ENCODE results near the gene ZNF584.

Gene ZNF584

DNA sequence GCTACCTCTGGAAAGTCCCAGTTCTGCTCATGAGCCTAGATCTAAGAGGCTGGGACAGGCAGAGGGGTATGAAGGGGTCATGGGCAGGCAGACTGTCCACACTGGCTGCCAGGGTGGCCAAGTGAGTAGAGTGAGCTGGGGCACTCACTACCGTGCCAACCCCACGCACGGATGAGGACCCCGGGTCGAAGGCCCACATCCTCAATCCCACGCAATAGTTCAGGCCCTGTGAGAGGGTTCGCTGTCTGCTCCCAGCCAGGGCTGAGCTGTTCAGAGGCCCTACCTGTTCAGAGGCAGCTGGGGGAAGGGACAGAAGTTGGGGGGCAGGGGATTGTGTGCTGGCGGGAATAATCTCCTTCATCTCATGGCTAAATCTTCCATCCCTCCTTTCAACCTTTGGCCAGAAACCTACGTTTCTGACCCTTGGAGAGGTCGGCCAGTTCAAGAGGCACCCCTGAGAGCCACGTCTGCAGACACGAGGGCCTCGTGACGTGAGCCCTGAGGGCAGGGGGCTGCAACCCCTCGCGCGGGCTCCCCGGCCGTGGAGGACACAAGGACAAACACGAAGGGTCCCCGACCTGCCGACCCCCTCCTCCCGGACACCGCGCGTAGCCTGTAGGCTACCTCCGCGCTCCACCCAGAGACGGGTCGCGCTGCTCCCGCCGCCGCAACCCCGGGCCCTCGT, 22.4 kb upstream of the ZNF584 start:
- DNase-seq (ENCODE audit: low spot score): no peak

DNA sequence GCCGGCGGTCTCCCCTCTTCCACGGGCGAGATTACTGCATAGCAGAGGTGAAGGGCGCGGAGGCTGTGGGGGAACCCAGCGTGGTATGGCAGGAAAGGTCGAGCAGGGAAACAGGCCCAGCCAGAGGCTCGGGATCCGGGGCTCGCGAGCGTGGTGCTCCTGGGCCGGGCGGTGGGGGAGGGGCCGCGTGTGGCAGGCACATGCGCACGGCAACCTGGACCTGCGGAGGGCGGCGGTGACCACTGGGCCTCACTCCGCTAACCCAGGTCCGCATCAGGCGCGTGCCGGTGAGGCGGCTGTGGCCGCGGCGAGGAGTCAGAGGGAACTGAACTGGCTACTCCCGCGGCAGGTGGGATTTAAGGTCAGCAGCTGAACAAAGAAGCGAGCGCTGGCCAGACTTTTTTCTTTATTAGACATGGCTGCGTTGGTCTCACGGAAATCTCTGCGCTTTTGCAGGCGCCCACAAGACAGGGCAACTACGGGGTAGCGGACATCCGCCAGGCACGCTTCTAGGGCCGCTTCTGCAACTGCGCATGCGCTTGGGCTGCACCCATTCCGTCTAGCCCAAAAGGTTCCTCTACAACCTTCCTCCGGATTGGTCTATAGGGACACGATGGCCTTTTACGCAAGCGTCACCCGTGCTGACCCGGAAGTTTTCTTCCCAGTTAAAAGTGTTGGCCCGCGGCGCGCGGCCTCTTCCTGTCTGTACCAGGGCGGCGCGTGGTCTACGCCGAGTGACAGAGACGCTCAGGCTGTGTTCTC, 21.7 kb upstream of the ZNF584 start, which contains the start of gene RPS5:
Gene RPS5, plus strand, starts transcription at position 694 of the 762 bp plus-strand sequence. CDS start 869 bp downstream, outside the sequence.
- peak; percentile 99 for DNase-seq (ENCODE audit: low spot score)

DNA sequence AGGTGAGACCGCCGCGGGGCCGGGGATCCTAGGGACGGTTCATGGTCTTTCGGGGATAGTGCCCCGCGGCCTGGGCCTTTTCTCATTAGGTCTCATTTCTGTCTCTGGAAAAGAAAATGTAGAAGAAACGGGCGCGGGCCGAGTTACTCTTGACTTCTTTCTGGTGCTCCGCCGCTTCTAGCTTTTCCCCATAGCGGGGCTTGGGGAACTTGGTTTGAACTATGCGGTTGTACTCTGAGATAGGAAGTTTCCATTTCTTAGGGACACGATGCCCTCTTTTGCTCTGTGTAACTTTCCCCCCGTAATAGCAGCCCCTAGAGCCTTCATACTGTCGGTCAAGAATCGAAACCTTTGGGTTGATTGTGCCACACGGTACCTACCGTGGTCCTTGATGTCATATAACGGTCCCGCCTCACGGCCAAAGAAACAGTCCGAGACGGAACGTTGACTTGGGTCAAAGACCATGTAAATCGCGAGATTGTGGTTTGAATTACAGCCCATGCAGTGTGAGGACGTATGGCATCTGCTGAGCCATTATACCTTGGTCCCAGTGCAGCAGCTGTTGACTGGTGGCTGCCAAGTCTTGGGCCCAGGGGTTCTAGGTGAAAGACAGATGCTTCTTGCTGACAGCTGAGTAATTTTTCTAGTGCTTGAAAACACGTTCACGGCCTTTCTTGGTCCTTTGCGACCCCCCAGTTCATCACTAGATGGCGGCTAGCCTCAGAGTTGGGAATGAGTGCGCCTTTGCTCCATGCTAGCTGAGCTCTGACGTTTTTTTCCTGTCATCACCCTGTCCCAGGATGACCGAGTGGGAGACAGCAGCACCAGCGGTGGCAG, 20.9 kb upstream of the ZNF584 start:
- no peak for DNase-seq (ENCODE audit: low spot score)

DNA sequence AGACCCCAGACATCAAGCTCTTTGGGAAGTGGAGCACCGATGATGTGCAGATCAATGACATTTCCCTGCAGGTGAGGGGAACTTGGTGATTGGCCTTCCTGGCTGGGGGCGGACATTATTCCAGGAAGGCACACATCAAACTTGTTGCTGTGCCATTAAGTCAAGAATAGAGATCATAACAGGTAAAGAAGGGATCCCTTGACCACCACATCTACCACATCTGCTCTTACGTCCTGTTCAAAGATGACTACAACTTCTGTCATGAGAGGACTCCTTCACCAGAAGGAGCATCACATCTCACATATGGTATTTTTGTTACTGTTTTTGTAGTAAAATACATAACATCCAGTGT, 20.3 kb upstream of the ZNF584 start:
- no peak for DNase-seq (ENCODE audit: low spot score)

DNA sequence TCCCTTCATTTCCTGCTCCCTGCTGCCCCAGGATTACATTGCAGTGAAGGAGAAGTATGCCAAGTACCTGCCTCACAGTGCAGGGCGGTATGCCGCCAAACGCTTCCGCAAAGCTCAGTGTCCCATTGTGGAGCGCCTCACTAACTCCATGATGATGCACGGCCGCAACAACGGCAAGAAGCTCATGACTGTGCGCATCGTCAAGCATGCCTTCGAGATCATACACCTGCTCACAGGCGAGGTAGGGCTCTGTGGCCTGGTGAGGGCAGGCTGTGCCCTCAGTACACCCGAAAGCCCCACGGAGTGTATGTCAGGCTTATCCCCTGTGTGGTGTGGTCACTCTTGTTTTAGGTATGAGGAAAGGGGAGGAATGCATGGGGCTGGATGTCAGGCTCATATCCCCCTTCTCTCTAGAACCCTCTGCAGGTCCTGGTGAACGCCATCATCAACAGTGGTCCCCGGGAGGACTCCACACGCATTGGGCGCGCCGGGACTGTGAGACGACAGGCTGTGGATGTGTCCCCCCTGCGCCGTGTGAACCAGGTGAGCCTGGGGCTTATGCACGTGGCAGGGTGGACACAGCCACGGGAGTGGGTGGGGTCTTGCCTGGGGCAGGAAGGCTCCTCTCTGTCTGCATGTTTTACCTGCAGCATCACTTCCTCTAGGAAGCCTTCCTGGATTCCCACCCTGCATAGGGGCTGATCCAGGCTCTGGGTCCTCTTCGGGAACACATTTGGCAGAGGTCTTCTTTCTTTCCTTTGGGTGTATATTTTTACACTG, 15.3 kb upstream of the ZNF584 start:
- no peak for DNase-seq (ENCODE audit: low spot score)

DNA sequence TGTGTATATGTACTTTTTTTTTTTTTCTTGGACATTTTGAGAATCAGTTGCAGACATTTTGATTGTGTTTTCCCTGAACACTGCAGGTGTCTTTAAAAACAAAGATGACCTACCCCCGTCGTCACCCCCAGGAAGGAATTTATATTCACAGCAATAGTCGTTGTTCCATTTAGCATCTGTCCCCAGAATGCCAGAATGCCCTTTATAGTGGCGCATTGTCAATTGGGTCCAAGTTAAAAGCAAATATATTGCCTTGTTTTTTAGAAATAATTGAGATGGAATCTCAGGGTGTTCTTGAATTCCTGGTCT, 14.8 kb upstream of the ZNF584 start:
- no peak for DNase-seq (ENCODE audit: low spot score)

DNA sequence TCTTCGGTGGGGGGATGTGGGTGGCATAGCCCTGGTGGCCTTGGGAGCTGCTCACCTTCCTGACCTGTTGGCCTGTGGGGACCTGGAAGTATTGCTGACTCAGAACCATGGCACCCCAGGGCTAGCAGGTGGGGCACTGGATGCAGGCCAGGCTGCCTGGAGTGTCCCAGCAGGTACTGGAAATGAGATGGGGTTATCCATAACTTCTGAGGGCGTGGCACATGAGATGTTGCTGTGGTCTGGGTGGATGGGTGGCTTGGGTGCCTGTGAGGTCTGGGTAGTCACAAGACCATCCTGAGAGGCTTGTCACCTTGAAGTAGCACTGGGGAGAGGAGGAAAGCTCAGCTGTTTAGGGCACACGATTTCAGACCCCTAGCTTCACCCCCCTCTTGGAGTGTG, 13.6 kb upstream of the ZNF584 start:
- DNase-seq (ENCODE audit: low spot score): no peak

DNA sequence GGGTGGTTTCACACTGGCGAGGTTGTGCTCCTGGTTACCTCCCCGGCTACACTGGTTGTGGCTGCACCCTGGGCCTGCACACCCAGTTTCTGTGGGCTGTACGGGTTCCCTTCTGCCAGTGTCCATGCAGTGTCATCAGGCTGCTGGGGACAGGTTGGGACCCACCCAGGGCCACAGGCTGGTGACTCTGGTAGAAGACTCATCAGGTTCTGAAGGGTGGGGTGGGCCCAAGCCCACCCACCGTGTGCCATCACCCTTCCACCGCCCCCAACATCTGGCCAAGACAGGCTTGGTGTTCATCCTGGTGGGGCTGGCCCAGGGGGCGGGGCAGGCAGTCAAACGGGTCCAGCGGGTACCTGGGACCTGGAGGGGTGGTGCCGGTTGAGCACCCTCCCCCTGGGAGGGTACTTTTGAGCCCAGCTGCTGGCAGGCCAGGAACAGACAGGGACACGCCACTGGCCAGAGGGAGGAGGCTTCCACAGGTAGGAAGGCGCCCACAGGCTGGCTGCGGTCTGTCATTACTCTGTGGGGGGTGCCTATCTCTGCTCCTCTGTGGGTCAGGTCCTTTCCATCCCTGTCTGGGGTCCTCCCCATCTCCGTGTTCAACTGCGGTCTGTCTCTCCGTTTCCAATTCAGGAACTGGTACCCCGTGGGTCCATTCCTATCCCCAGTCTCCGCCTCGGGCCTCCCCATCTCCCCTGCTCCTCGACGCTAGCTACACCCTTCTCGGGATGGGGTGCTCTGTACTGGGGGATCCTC, 13.1 kb upstream of the ZNF584 start, which contains the start of gene RNF225:
Gene RNF225, plus strand, starts transcription at position 437 of the 759 bp plus-strand sequence. CDS start 434 bp downstream, outside the sequence.
- DNase-seq (ENCODE audit: low spot score): no peak

DNA sequence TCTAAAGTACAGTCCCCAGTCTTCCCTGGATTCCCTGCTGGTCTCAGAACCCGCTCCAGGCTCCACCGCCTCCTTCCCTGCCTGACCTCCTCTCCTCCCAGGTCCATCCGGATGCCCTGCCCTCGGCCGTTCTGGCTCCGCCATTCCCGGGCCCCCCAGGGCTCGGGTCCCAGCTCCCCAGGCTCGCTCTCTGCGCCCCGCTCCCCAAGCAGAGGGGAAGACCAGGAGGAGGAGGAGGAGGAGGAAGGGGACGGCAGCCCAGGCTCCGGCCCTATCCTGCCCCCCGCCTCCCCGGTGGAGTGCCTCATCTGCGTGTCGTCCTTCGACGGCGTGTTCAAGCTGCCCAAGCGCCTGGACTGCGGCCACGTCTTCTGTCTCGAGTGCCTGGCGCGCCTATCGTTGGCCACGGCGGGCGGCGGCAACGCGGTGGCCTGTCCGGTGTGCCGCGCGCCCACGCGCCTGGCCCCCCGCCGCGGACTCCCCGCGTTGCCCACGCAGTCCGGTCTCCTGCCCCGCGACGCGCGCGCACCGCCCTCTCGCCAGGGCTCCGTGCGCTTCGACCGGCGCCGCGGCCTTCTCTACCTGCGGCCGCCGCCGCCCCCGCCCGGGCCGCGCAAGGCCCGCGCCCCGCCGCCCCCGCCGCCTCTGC, 12.3 kb upstream of the ZNF584 start:
- DNase-seq (ENCODE audit: low spot score): no peak

DNA sequence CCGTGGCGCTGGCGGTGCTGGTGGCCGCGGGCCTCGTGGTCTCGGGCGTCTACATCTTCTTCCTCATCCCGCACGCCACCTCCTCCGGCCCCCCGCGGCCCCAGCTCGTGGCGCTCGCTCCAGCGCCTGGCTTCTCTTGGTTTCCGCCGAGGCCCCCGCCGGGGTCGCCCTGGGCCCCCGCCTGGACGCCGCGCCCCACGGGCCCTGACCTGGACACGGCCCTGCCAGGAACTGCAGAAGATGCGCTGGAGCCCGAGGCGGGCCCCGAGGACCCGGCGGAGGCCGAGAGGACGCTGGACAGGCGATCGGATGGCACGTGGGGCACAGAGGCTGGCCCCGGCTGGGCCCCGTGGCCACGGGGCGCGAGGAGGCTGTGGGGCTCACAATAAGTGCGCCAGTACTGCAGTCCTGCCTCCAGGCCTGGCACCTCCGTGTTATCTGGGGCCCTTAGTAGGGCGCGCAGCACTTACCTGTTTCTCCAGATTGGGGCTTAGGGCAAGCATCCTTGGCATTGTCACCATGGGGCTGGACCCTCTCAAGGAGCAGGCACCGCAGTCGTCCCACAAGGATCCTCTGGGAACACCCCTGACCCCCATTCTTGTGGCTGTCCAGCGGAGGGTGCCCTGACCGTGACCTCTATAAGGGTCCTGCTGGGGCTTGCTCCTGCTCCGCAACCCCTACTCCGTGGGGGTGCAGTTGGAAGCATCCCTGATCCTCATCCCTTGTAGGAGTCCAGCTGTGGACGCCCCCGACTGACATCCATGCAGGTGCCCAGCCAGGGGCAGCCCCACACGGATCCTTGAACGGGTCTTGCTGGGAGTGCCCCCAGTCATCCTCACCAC, 11.5 kb upstream of the ZNF584 start:
- DNase-seq (ENCODE audit: low spot score): no peak

DNA sequence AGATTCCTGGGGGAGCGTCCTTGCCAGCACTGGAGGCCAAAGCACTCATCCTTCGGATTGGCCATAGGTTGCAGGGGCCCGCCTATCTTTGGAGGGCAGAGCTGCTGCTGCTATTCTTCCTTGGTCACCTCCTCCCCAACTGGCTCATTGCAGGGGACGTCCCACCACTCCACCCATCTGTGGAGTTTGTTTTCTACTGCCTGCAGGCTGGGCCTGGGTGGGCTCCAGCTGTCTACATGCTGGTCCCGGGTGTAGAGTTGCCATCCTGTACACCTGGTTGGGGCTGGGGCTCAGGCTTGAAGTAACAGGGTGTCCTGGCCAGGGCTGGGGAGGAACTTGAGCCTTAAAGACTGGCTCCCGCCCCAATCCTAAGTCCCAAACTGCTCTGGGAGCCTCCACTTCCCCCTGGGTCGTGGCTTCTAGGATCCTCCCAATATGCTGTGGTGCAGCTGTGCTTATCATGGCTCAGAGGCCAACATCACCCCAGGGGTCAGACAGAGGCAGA, 10.9 kb upstream of the ZNF584 start:
- no peak for DNase-seq (ENCODE audit: low spot score)

DNA sequence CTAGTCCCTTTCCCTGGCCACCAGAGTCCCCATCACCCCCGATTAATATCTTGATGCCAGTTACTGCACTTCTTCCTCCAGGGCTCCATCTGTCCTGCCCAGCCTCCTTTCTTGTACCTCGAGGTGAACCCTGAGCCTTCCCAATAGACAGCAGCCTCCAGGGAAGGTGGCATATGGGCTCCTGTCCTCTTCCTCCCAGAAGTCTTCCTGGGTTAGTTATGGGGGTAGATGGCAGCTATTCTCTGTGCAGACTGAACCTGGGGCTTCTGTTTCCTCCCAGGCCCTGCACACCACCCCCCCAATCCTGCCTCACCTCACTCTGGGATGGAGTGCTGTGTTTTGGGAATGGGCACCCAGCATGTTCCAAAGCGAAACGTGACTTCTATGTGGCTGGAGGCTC, 10.4 kb upstream of the ZNF584 start:
- no peak for DNase-seq (ENCODE audit: low spot score)

DNA sequence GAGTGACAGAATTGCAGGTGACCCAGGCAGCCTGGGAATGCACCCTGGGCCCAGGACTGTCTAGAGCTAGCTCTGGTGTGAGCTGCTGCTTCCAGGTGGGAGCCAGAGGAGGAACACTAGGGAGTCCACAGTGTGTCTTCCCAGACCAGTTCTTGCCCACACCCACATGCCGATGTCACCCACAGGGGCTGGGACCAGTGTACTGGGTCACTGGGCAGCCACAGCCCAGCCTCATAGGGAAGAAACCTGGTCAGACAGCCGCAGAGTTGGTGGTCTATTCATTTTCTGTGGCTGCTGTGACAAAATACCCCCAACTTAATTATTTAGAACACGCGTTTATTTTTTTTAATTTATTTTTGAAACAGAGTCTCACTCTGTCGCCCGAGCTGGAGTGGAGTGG, 9.9 kb upstream of the ZNF584 start:
- no peak for DNase-seq (ENCODE audit: low spot score)

DNA sequence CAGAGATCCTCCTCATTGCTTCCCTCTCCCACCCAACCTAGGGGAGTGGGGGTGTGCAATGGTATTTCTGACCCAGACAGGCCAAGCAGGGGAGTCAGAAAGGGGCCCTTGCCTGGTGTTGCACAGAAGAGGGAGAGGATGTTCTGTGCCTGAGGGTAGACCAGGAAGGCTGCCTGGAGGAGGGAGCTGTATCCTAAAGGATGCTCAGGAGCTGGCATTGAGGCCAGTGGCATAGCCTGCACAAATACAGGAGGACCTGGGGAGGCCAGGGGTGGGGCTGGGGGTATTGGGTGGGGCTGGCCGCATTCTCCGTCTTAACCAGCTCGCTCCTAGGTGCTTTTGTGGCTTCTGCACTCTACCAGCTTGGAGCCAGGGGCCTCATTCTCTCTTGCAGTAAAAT, 8.5 kb upstream of the ZNF584 start:
- no peak for DNase-seq (ENCODE audit: low spot score)

DNA sequence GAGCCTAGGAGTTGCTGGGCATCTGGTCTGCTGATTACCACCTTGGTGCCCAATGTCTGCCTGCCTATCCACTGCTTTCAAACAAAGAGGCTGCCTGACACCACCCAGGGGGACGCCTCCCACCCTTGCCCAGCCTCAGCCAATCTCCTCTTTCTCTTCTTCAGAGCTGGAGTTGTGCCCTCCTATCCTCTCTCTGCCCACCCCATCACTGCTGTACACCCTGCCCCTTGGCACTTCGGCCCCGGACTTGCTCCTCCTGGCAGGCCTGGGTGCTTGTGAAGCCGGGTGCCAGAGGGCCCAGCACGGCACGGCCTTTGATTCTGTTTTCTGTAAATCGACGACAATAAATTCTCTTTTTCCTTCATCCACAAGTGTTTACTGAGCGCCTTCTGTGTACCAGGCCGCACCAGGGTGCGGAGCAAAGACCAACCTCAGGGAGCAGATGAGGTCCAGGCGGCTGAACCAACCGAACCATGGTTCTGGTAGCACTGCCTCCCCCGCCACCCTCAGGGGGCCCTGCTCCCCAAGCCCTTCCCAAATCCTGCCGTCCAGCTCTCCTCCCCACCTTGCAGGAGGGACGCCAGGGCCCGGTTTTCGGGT, 8.0 kb upstream of the ZNF584 start:
- no peak for DNase-seq (ENCODE audit: low spot score)

DNA sequence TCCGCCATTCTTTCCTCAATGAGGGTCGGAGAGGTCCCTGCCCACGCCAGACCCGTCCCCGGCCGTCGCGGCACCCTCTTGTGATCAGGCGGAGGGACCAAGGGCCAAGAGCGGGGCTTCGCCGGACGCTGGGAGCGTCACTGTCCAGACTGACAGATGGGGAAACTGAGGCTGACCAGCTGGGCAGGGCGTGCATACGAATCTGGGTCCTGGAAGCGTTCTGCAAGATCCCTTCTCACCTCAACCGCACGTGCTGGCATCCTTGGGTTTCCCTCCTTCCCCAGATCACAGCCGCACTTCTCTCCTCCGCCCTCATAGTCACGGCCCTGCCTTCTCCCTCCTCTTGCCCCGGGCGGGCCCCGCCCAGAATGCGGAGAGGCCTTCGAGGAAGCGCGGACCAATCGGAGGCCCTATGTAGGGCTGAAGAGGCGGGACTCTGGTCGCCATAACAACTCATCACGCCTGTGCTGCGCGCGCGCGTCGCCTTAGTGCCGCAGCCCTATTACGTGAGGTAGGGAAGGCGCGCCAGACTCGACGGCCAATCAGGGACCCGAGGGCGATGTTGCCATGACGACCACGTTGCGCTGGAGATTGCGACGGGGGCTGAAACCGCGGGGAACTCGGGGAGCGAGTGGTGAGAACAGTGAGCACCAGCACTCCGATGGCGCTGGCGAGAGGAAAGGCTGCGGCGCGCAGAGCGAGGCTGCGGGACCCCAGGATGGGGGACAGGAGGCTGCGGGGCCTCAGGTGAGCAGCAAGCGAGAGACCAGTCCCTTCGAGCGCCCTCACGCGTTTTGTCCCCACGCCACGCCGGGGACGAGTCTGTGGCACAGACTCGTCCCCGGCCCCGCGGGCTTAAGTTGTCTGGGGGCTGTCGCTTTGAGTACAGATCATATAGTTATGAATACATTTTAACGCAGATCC, 7.3 kb upstream of the ZNF584 start:
- DNase-seq (ENCODE audit: low spot score): peak; percentile 99

DNA sequence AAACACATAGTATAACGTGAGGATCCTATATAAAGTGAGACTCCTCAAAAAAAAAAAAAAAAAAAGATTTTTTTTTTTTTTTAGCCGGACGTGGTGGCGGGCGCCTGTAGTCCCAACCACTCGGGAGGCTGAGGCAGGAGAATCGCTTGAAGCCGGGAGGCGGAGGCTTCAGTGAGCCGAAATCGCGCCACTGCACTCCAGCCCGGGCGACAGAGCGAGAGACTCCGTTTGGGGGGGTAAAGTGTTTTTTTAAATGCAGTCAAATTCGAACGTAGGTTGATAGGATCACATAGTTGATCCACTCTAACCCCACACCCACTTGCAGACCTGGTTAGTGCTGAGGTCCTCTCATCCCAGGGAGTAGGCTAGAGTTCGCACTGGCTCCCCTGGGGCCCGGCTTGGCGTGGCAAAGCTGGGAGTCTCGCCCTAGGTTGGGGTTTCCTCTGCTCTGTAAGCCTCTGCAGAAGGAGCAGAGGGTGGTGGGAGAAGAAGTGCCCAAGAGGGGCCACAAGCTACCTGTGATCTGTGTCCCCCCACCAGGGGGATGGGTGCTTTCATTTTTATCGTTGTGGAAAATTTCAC, 6.5 kb upstream of the ZNF584 start:
- DNase-seq (ENCODE audit: low spot score): no peak

Data from CD4-positive, alpha-beta T cell treated with Interleukin-6 at 100 ng/mL for 8 hours (primary cell).